HEK293T (cell line): ENCODE results near the gene PROB1.

ENCODE experiments used
- CTCF ChIA-PET: fragments of 350-600 bp; formaldehyde crosslinking; extraction: SDS; loops from one replicate; lab custom pipeline; 2021; ENCODE audit warnings: antibody characterized with exemption, inconsistent platforms; lab: Yijun Ruan, JAX
- POLR2A ChIA-PET: fragments of 350-600 bp; formaldehyde crosslinking; extraction: SDS; loops from one replicate; lab custom pipeline; 2020; ENCODE audit warnings: antibody characterized with exemption, inconsistent platforms; lab: Yijun Ruan, JAX
- DNase-seq: peaks from one replicate; pipeline ENCODE4 v3.0.0; 2012; ENCODE audit warnings: mixed read lengths; ENCODE audit errors: extremely low spot score
- ARNT ChIP-seq: fragments of 450-650 bp; IDR thresholded peaks from 2 replicates; pipeline ENCODE4 v1.6.1; 2017; ENCODE audit warnings: mild to moderate bottlenecking
- BHLHE40 ChIP-seq: fragments of 450-650 bp; IDR thresholded peaks from 2 replicates; pipeline ENCODE4 v1.6.1; 2016; ENCODE audit warnings: mild to moderate bottlenecking, moderate library complexity, borderline replicate concordance
- CTBP1 ChIP-seq: fragments of 450-650 bp; IDR thresholded peaks from 2 replicates; pipeline ENCODE4 v1.6.1; 2016; ENCODE audit warnings: borderline replicate concordance
- ELF4 ChIP-seq: fragments of 450-650 bp; IDR thresholded peaks from 2 replicates; pipeline ENCODE4 v1.6.1; 2017; ENCODE audit warnings: antibody characterized with exemption
- FOXA1 ChIP-seq: fragments of 450-650 bp; IDR thresholded peaks from 2 replicates; pipeline ENCODE4 v1.6.1; 2016; ENCODE audit warnings: mild to moderate bottlenecking
- FOXK2 ChIP-seq: fragments of 450-650 bp; IDR thresholded peaks from 2 replicates; pipeline ENCODE4 v1.6.1; 2016; ENCODE audit warnings: mild to moderate bottlenecking
- FOXM1 ChIP-seq: fragments of 450-650 bp; IDR thresholded peaks from 2 replicates; pipeline ENCODE4 v1.6.1; 2017; ENCODE audit warnings: mild to moderate bottlenecking, borderline replicate concordance
- HDGF ChIP-seq: fragments of 450-650 bp; IDR thresholded peaks from 2 replicates; pipeline ENCODE4 v1.6.1; 2017; ENCODE audit warnings: antibody characterized with exemption, borderline replicate concordance
- L3MBTL2 ChIP-seq: fragments of 450-650 bp; conservative IDR thresholded peaks from 2 replicates; pipeline ENCODE4 v1.6.1; 2016; ENCODE audit warnings: mild to moderate bottlenecking
- LEF1 ChIP-seq: fragments of 450-650 bp; IDR thresholded peaks from 2 replicates; pipeline ENCODE4 v1.6.1; 2017; ENCODE audit warnings: mild to moderate bottlenecking, borderline replicate concordance
- NFRKB ChIP-seq: fragments of 450-650 bp; IDR thresholded peaks from 2 replicates; pipeline ENCODE4 v1.6.1; 2016; ENCODE audit warnings: mild to moderate bottlenecking, moderate library complexity
- PKNOX1 ChIP-seq: fragments of 450-650 bp; IDR thresholded peaks from 2 replicates; pipeline ENCODE4 v1.6.1; 2016
- SP1 ChIP-seq: fragments of 450-650 bp; IDR thresholded peaks from 2 replicates; pipeline ENCODE4 v1.6.1; 2017
- SUZ12 ChIP-seq: fragments of 450-650 bp; IDR thresholded peaks from 2 replicates; pipeline ENCODE4 v1.6.1; 2016; ENCODE audit warnings: mild to moderate bottlenecking
- TARDBP ChIP-seq: fragments of 450-650 bp; IDR thresholded peaks from 2 replicates; pipeline ENCODE4 v1.6.1; 2016
- ZNF384 ChIP-seq: fragments of 450-650 bp; IDR thresholded peaks from 2 replicates; pipeline ENCODE4 v1.6.1; 2016

Gene PROB1

GRCh38 chr5:139430015-139430414 is 35.1 kb upstream of the PROB1 start:
- TF ChIP-seq ARNT (no peak), L3MBTL2 (no peak), ELF4 (no peak), CTBP1 (no peak), PKNOX1 (no peak), FOXK2 (no peak), FOXA1 (no peak), NFRKB (no peak), SP1 (no peak), HDGF (no peak), TARDBP (no peak), SUZ12 (no peak), FOXM1 (no peak), ZNF384 (no peak), BHLHE40 (no peak), LEF1 (no peak)
- ChIA-PET POLR2A (interaction anchor here (1.3 kb wide), 1 partner anchor 9 kb away, joined by 5 read pairs; the partner anchor contains the start of gene DNAJC18), CTCF (no interaction called here)
- no peak for DNase-seq

GRCh38 chr5:139426203-139426885 is 31.4 kb upstream of the PROB1 start:
- TF ChIP-seq SP1 = no peak
- no peak for TF ChIP-seq SUZ12
- TF ChIP-seq LEF1 = no peak
- no peak for TF ChIP-seq ARNT
- no peak for TF ChIP-seq TARDBP
- no peak for TF ChIP-seq FOXM1
- TF ChIP-seq ELF4 = no peak
- no peak for TF ChIP-seq FOXK2
- TF ChIP-seq HDGF = no peak
- no peak for TF ChIP-seq FOXA1
- no peak for TF ChIP-seq CTBP1
- no peak for TF ChIP-seq PKNOX1
- no peak for TF ChIP-seq L3MBTL2
- TF ChIP-seq BHLHE40 = no peak
- no peak for TF ChIP-seq NFRKB
- no peak for TF ChIP-seq ZNF384
- ChIA-PET POLR2A (interaction anchor here (2.5 kb wide), 1 partner anchor 12 kb away, joined by 13 read pairs; the partner anchor contains the start of gene DNAJC18), CTCF (interaction anchor here (1.0 to 1.4 kb wide), 3 partner anchors 13 to 91 kb away, joined by 3 to 4 read pairs (median 3); partner anchors contain the start of gene DNAJC18)
- no peak for DNase-seq

GRCh38 chr5:139425497-139425896 is 30.6 kb upstream of the PROB1 start:
- DNase-seq = no peak
- ChIA-PET POLR2A (interaction anchor here (2.5 kb wide), 1 partner anchor 13 kb away, joined by 13 read pairs; the partner anchor contains the start of gene DNAJC18), CTCF (interaction anchor here (1.0 to 1.4 kb wide), 3 partner anchors 14 to 92 kb away, joined by 3 to 4 read pairs (median 3); partner anchors contain the start of gene DNAJC18)
- TF ChIP-seq FOXA1 = no peak
- TF ChIP-seq TARDBP = no peak
- no peak for TF ChIP-seq LEF1
- no peak for TF ChIP-seq ZNF384
- TF ChIP-seq FOXK2 = no peak

GRCh38 chr5:139422307-139422893 is 27.5 kb upstream of the PROB1 start:
- POLR2A ChIA-PET = interaction anchor here (1.0 to 1.7 kb wide), 5 partner anchors 17 to 139 kb away, joined by 3 to 8 read pairs (median 5); partner anchors contain the start of genes DNAJC18 and UBE2D2
- DNase-seq = peak; percentile 79
- TF ChIP-seq SUZ12 (no peak), PKNOX1 (no peak), FOXA1 (no peak), FOXM1 (no peak), ELF4 (no peak), L3MBTL2 (no peak), SP1 (no peak), TARDBP (no peak), ARNT (no peak)
- CTCF ChIA-PET = interaction anchor here (0.6 to 6.6 kb wide), 11 partner anchors 11 to 1091 kb away, joined by 3 to 71 read pairs (median 4); partner anchors contain the start of gene CDC25C

DNA sequence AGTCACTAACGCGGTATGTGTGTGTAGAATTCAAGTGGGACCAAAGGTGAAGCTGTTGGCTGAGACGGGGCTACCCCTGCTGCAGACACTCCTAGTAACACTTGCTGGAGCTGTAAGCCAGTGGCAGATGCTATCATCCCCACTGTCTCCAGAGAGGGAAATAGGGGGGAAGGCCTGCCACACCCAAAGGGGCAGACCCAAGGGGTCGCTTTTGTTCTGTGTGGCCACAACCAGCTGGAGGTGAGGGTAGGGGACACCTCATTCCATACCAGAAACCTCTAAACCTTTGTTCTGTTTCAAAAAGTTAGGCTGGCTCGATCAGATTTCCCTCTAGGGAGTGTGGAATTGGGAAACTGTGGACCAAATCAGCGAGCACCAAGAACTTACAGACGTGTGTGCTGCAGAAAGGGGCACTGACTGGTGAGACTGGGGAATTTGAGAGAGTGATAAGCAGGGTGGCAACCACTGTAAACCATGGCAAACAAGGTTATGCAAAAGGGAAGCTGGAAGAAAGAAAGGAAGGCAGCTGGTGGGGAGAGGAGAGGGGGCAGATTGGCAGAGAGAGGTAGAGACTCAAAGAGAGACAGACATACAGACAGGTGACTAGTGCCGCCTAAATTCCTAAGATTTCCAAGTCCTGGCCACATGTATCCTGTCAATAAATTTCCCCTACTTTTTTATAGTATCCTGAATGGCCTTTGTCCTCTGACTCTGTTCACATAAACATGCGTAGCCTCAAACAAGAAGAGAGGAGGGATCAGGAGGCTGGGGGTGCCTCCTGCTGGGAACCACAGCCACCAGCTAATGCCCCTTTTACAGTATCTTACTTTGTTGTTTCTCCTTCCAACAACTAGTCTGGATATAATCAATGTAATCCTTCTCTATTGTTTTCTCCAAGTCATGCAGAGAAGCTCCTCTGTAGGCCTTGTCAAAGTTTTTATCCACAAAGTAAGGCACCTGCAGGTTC is 24.6 kb upstream of the PROB1 start:
- POLR2A ChIA-PET = interaction anchor here (0.7 to 1.9 kb wide), 2 partner anchors 20 to 98 kb away, joined by 5 to 7 read pairs; partner anchors contain the start of gene DNAJC18
- DNase-seq = no peak
- CTCF ChIA-PET = interaction anchor here (0.6 to 6.6 kb wide), 3 partner anchors 18 to 232 kb away, joined by 3 to 71 read pairs (median 5); no protein-coding TSS in a partner anchor
- TF ChIP-seq SUZ12 (no peak), HDGF (no peak), BHLHE40 (no peak), FOXM1 (no peak), L3MBTL2 (no peak), PKNOX1 (no peak), CTBP1 (no peak), ARNT (no peak), NFRKB (no peak), ELF4 (no peak), FOXK2 (no peak), FOXA1 (no peak)
